Breast epithelium (tissue), 3 donors: ENCODE measurements around the gene CR1.

ENCODE experiments used
- POLR2A ChIP-seq: fragments of 450-650 bp; IDR thresholded peaks from one replicate; pipeline ENCODE4 v1.6.1; 2016; ENCODE audit warnings: antibody characterized with exemption, mild to moderate bottlenecking, moderate library complexity
- POLR2AphosphoS5 ChIP-seq, 3 donors: sonication (generic); formaldehyde crosslinking; IDR thresholded peaks; one replicate each; pipeline ENCODE4 v1.6.1; 2017; ENCODE audit warnings: antibody characterized with exemption in 3 of 3
- TF ChIP-seq, protein P1 (sequence below), 3 donors: fragments of 450-650 bp; IDR thresholded peaks; one replicate each; pipeline ENCODE4 v1.5.1; 2016 to 2017; ENCODE audit warnings: antibody characterized with exemption in 3 of 3, mild to moderate bottlenecking in 3 of 3, moderate library complexity in 3 of 3

DNA sequence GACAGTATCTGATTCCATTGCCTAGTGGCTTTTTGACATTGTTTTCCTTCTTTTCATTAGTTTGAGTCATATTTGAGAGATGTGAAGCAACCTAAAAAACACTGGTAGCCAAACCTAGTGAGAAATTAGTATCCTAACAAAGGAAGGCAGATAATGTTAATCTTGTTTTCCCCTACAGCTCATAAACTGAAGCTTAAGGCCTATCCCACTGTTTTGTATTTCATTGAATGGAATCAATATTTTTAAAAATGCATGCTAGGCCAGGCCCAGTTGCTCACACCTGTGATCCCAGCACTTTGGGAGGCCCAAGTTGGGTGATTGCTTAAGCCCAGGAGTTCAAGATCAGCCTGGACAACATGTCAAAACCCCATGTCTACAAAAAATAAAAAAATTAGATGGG, 150.2 kb downstream of the CR1 start:
- TF ChIP-seq, protein P1, sequence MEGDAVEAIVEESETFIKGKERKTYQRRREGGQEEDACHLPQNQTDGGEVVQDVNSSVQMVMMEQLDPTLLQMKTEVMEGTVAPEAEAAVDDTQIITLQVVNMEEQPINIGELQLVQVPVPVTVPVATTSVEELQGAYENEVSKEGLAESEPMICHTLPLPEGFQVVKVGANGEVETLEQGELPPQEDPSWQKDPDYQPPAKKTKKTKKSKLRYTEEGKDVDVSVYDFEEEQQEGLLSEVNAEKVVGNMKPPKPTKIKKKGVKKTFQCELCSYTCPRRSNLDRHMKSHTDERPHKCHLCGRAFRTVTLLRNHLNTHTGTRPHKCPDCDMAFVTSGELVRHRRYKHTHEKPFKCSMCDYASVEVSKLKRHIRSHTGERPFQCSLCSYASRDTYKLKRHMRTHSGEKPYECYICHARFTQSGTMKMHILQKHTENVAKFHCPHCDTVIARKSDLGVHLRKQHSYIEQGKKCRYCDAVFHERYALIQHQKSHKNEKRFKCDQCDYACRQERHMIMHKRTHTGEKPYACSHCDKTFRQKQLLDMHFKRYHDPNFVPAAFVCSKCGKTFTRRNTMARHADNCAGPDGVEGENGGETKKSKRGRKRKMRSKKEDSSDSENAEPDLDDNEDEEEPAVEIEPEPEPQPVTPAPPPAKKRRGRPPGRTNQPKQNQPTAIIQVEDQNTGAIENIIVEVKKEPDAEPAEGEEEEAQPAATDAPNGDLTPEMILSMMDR (IDR thresholded peaks at IDR 0.05) = no peak
- TF ChIP-seq POLR2AphosphoS5 (IDR thresholded peaks at IDR 0.05) (no peak), POLR2A (no peak)
